Stimulated activated CD4-positive, alpha-beta T cell treated with anti-CD3 and anti-CD28 coated beads, TNF-alpha, amount 100 ng/mL, for 24 hours (primary cell): ENCODE results near the gene CCR6.

ENCODE experiments used
- DNase-seq, 3 experiments: peaks; one replicate each; pipeline ENCODE4 v3.0.0-alpha.2; 2020; ENCODE audit warnings: low read depth in 3 of 3

CCR6 gene

GRCh38 chr6:167119670-167120582, 3.0 kb upstream of the CCR6 start:
- no peak for DNase-seq

GRCh38 chr6:167120583-167120903, 2.4 kb upstream of the CCR6 start:
- DNase-seq, result no peak

GRCh38 chr6:167121335-167121841, 1.5 kb upstream of the CCR6 start:
- no peak for DNase-seq

- no peak for DNase-seq
These were observed 662 bp upstream of the CCR6 start for GRCh38 chr6:167122041-167122826.

- DNase-seq, result no peak
These were observed 1.9 kb downstream of the CCR6 start for GRCh38 chr6:167124753-167125152.

- DNase-seq, result no peak
These were observed 2.5 kb downstream of the CCR6 start for GRCh38 chr6:167125410-167125809.

- DNase-seq, result no peak
These were observed 3.0 kb downstream of the CCR6 start for GRCh38 chr6:167125855-167126349.

- DNase-seq, result no peak
These were observed 5.1 kb downstream of the CCR6 start for GRCh38 chr6:167127785-167128531.

- DNase-seq, result no peak
These were observed 6.3 kb downstream of the CCR6 start for GRCh38 chr6:167129159-167129558.

GRCh38 chr6:167129562-167129961, 6.7 kb downstream of the CCR6 start:
- no peak for DNase-seq

- no peak for DNase-seq
These were observed 7.2 kb downstream of the CCR6 start for GRCh38 chr6:167130008-167130677.

- DNase-seq, result no peak
These were observed 8.1 kb downstream of the CCR6 start for GRCh38 chr6:167130712-167131684.

GRCh38 chr6:167134448-167135328, 11.8 kb downstream of the CCR6 start:
- DNase-seq, result no peak

- no peak for DNase-seq
These were observed 13.5 kb downstream of the CCR6 start for GRCh38 chr6:167136376-167136775.

GRCh38 chr6:167137081-167137480, 14.2 kb downstream of the CCR6 start:
- no peak for DNase-seq

- no peak for DNase-seq
These were observed 15.0 kb downstream of the CCR6 start for GRCh38 chr6:167137881-167138280.

- no peak for DNase-seq
These were observed 16.9 kb downstream of the CCR6 start for GRCh38 chr6:167139761-167140160.

- DNase-seq, result no peak
These were observed 17.9 kb downstream of the CCR6 start for GRCh38 chr6:167140589-167141474.
